Left ventricle myocardium inferior (tissue), 1 donor: ENCODE results near the gene AKR1B1. TPM values are rescaled to one million over a fixed set of nuclear protein-coding genes. Genes with fewer than 3 reads are reported as not detected.

Source experiments
- DNase-seq: peaks from one replicate; pipeline ENCODE4 v3.0.0-alpha.2; 2020
- H3K27ac ChIP-seq: fragments of 200-600 bp; replicated peaks from 2 replicates; pipeline ENCODE4 v1.8.0; 2021
- H3K27me3 ChIP-seq: fragments of 200-600 bp; 2 replicates; pipeline ENCODE4 v1.8.0; 2021; ENCODE audit warnings: low read depth
- H3K36me3 ChIP-seq: fragments of 200-600 bp; 2 replicates; pipeline ENCODE4 v1.8.0; 2021
- H3K4me1 ChIP-seq: fragments of 200-600 bp; 2 replicates; pipeline ENCODE4 v1.8.0; 2021
- H3K4me3 ChIP-seq: fragments of 200-600 bp; 2 replicates; pipeline ENCODE4 v1.8.0; 2021; ENCODE audit warnings: mild to moderate bottlenecking, moderate library complexity
- H3K9me3 ChIP-seq: fragments of 200-600 bp; replicated peaks from 2 replicates; pipeline ENCODE4 v1.8.0; 2021
- CTCF ChIP-seq: fragments of 200-600 bp; IDR thresholded peaks from 2 replicates; pipeline ENCODE4 v1.8.0; 2021; ENCODE audit warnings: antibody characterized with exemption, mild to moderate bottlenecking, borderline replicate concordance
- intact Hi-C: fragments of 100-400 bp; cut with micrococcal nuclease; formaldehyde crosslinking; loops from one replicate; pipeline ENCODE4 v1.11.0; 2022
- total RNA-seq: library from RNA; stranded (reverse); fragmentation: NEBNext Ultra II Directional; extraction: Animal tissue kit (Norgen Biotek cat#: 25700); gene quantifications from one replicate; pipeline ENCODE4 v1.2.1, GENCODE V29; 2021
- donor health status: DM: no; HTN: yes; CAD: no; lungs with severe emphysema.

AKR1B1 gene
- total RNA-seq, 1 donor from 2014 or later = 280 TPM

DNA sequence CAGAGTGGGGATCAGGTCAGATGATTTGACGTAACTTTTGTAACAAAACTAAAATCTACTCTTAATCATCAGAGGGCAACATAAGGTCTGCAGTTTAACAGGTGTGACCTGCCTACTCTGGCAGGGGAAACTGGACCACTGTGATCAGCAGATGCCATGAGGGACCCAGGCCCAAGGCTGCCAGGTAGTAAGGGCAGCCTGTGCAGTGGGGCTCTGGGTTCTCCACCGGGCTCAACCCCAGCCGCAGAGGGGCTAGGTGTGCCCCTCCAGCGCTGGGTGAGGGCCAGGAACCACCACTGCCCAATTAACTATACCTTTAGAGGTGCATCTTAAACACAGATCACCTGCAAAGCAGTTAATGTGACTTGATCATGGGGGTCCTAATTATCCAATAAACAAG lies 17.6 kb downstream of the AKR1B1 start:
- Histone ChIP-seq H3K4me1 (peaks cover 38% of the 10 kb centered on the region), H3K36me3 (peaks cover 59% of the 10 kb centered on the region), H3K27me3 (no peaks in the 10 kb centered on the region), H3K9me3 (peaks cover 9% of the 10 kb centered on the region), H3K4me3 (no peak overlapping the region), H3K27ac (no peak overlapping the region)
- no peak for TF ChIP-seq CTCF
- no peak for DNase-seq
- intact Hi-C loops = no loop called here

DNA sequence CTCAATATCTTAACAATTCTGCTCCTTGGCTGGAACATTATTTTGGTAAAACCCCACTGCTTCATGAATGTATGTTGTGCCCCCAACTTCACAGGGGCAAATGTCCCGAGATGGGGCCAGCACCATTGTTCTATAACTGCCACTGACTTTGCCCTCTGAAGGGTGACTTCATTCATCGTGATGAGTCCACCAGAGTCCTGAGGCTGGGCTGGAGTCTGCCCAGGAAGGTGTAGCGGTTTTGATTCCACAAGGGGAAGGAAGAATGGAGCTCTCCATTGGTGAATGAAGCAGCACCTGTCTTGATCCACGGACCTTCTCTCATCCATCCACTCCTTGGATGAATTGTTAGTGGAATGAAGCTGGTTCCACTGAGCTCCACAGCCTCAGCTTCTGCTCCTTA lies 18.4 kb downstream of the AKR1B1 start:
- Histone ChIP-seq H3K4me3 (no peak overlapping the region), H3K27ac (peak overlapping the region; percentile 31), H3K36me3 (peaks cover 51% of the 10 kb centered on the region), H3K9me3 (peaks cover 9% of the 10 kb centered on the region), H3K4me1 (peaks cover 38% of the 10 kb centered on the region), H3K27me3 (no peaks in the 10 kb centered on the region)
- intact Hi-C loops = no loop called here
- TF ChIP-seq CTCF = no peak
- no peak for DNase-seq

- Histone ChIP-seq H3K4me1 (peaks cover 35% of the 10 kb centered on the region), H3K27ac (peak overlapping the region; percentile 31), H3K36me3 (peaks cover 47% of the 10 kb centered on the region), H3K4me3 (no peak overlapping the region), H3K27me3 (no peaks in the 10 kb centered on the region), H3K9me3 (peaks cover 9% of the 10 kb centered on the region)
- TF ChIP-seq CTCF = no peak
- DNase-seq = peak; percentile 33
- intact Hi-C loops = no loop called here
Measured at GRCh38 chr7:134440067-134440466, 18.8 kb downstream of the AKR1B1 start.

DNA sequence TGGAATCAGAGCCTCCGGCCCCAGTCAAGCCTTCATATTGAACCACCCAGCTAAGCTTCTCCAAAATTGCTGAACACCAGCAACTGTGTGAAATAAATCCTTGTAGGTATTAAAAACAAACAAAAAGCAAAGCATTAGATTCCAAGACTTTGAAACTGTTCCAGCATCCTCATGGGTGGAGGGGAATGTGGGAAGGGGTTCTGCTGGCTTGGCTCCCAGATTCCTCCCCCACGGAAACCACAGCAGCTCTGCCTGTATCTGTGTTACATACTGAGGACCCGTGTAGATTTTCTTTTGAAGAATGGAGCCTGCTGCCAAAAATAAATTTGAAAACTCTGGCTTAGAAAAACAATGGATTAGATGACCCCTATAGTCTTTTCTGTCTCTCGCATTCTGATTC lies 20.0 kb downstream of the AKR1B1 start:
- no peak for DNase-seq
- Histone ChIP-seq H3K9me3 (peaks cover 9% of the 10 kb centered on the region), H3K27ac (no peak overlapping the region), H3K4me1 (peaks cover 24% of the 10 kb centered on the region), H3K36me3 (peaks cover 36% of the 10 kb centered on the region), H3K4me3 (no peak overlapping the region), H3K27me3 (no peaks in the 10 kb centered on the region)
- TF ChIP-seq CTCF = no peak
- intact Hi-C loops = no loop called here

DNA sequence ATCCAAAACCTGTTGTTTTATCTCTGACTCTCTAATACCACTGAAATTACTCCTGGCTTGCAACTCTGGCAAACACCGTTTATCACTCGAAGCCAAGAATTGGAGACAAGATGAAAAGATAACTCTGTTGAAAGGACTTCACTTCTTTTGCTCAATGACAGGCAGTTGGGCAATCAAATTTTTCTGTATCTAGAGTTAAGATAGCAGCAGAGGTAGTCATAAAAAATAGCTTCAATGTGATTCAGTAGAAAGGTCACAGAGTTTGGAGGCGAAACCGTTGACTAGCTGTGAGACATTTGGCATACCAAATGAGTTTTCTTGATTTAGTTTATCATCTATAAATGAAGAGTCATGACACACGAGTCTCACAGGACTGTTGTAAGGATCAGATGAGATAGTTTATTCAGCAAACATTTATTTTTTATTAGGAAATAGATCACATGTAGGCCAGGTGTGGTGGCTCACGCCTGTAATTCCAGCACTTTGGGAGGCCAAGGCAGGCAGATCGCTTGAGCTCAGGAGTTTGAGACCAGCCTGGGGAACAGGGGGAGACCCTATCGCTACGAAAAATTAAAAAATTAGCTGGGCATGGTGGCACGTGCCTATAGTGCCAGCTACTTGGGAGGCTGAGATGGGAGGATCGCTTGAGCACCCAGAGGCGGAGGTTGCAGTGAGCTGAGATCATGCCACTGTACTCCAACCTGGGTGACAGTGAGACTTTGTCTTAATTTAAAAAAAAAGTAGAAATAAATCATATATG lies 23.6 kb downstream of the AKR1B1 start:
- Histone ChIP-seq H3K9me3 (peaks cover 9% of the 10 kb centered on the region), H3K4me3 (no peak overlapping the region), H3K36me3 (no peaks in the 10 kb centered on the region), H3K27ac (no peak overlapping the region), H3K4me1 (peaks cover 23% of the 10 kb centered on the region), H3K27me3 (no peaks in the 10 kb centered on the region)
- intact Hi-C loops = no loop called here
- no peak for TF ChIP-seq CTCF
- DNase-seq = no peak
